HepG2 (cell line): ENCODE results near the gene BTBD17. TPM values are rescaled to one million over a fixed set of nuclear protein-coding genes. Genes with fewer than 3 reads are reported as not detected.

Source experiments
- ARID5B ChIP-seq: IDR thresholded peaks from 2 replicates; pipeline ENCODE4 v1.4.0; 2020; ENCODE audit warnings: mild to moderate bottlenecking, missing genetic modification reagents
- FOXA1 ChIP-seq, 2 experiments: fragments of 450-650 bp in 1 of 2; sonication (generic) in 1 of 2; formaldehyde crosslinking in 1 of 2; IDR thresholded peaks; 2 replicates each; pipeline versions ENCODE4 v1.4.0 to v1.6.1; 2016 to 2020; ENCODE audit warnings: missing genetic modification reagents in 1 of 2
- IKZF5 ChIP-seq: IDR thresholded peaks from 2 replicates; pipeline ENCODE4 v1.6.1; 2018; ENCODE audit warnings: missing genetic modification reagents, mild to moderate bottlenecking, missing compliant biosample characterization
- IRF2 ChIP-seq: IDR thresholded peaks from 2 replicates; pipeline ENCODE4 v1.6.1; 2018; ENCODE audit warnings: missing genetic modification reagents, missing compliant biosample characterization
- KDM5B ChIP-seq: sonication (generic); formaldehyde crosslinking; IDR thresholded peaks from 2 replicates; pipeline ENCODE4 v1.4.0; 2020; ENCODE audit warnings: missing genetic modification reagents, mild to moderate bottlenecking, borderline replicate concordance
- MIER3 ChIP-seq: IDR thresholded peaks from 2 replicates; pipeline ENCODE4 v1.6.1; 2016; ENCODE audit warnings: missing compliant biosample characterization, borderline replicate concordance
- MLLT10 ChIP-seq: sonication (generic); formaldehyde crosslinking; IDR thresholded peaks from 2 replicates; pipeline ENCODE4 v1.4.0; 2020; ENCODE audit warnings: missing genetic modification reagents
- PAXIP1 ChIP-seq: sonication (generic); formaldehyde crosslinking; conservative IDR thresholded peaks from 2 replicates; pipeline ENCODE4 v1.4.0; 2020; ENCODE audit warnings: mild to moderate bottlenecking, missing genetic modification reagents, moderate library complexity
- PPARG ChIP-seq: conservative IDR thresholded peaks from 2 replicates; pipeline ENCODE4 v1.6.1; 2016; ENCODE audit warnings: missing biosample characterization, missing genetic modification reagents
- ZBTB46 ChIP-seq: sonication (generic); formaldehyde crosslinking; IDR thresholded peaks from 2 replicates; pipeline ENCODE4 v1.4.0; 2020; ENCODE audit warnings: mild to moderate bottlenecking, missing genetic modification reagents, borderline replicate concordance
- ZFP36 ChIP-seq: fragments of 150-350 bp; IDR thresholded peaks from 2 replicates; pipeline ENCODE4 v1.6.1; 2018; ENCODE audit warnings: borderline replicate concordance, low read length, low read depth; ENCODE audit not compliant: partially characterized antibody
- ZIK1 ChIP-seq: sonication (generic); formaldehyde crosslinking; IDR thresholded peaks from 2 replicates; pipeline ENCODE4 v1.5.0; 2020; ENCODE audit warnings: mild to moderate bottlenecking, low read depth, missing genetic modification reagents, borderline replicate concordance
- ZNF292 ChIP-seq: sonication (generic); formaldehyde crosslinking; IDR thresholded peaks from 2 replicates; pipeline ENCODE4 v1.8.1; 2022; ENCODE audit warnings: mild to moderate bottlenecking, low read depth, missing genetic modification reagents, borderline replicate concordance
- ZNF501 ChIP-seq: sonication (generic); formaldehyde crosslinking; IDR thresholded peaks from 2 replicates; pipeline ENCODE4 v1.5.1; 2020; ENCODE audit warnings: mild to moderate bottlenecking, moderate library complexity, missing genetic modification reagents
- ZNF567 ChIP-seq: sonication (generic); formaldehyde crosslinking; IDR thresholded peaks from 2 replicates; pipeline ENCODE4 v1.8.1; 2023; ENCODE audit warnings: mild to moderate bottlenecking, missing genetic modification reagents, borderline replicate concordance
- ZNF580 ChIP-seq: IDR thresholded peaks from 2 replicates; pipeline ENCODE4 v1.6.1; 2016; ENCODE audit warnings: low read depth, borderline replicate concordance
- ZNF772 ChIP-seq: sonication (generic); formaldehyde crosslinking; IDR thresholded peaks from 2 replicates; pipeline ENCODE4 v1.5.0; 2020; ENCODE audit warnings: mild to moderate bottlenecking, missing genetic modification reagents
- ZSCAN9 ChIP-seq: IDR thresholded peaks from 2 replicates; pipeline ENCODE4 v1.6.1; 2016; ENCODE audit warnings: borderline replicate concordance
- polyA plus RNA-seq, 8 experiments: library from polyadenylated mRNA; depleted of rRNA in 3 of 8; stranded (reverse) in 7 of 8; unstranded in 1 of 8; fragments of >200 nt; fragmentation: Illumina TruSeq in 4 of 8; extraction: Trizol in 4 of 8; gene quantifications; 2 replicates each; pipeline versions ENCODE4 v1.2.1 to v1.2.3, GENCODE V29; 2011 to 2016; ENCODE audit warnings: low read depth in 4 of 8, missing spikeins in 1 of 8, mixed read lengths in 1 of 8; ENCODE audit not compliant: insufficient read depth in 1 of 8
- total RNA-seq, 5 experiments: library from RNA; depleted of rRNA; stranded (reverse); fragments of >200 nt; fragmentation: Illumina TruSeq; extraction: Trizol; gene quantifications; 2 replicates each; pipeline ENCODE4 v1.2.3, GENCODE V29; 2016; ENCODE audit warnings: low read depth in 1 of 5

The BTBD17 gene
- total and polyA plus RNA-seq, 2 of the 13 experiments (the other 11 are each of a cell fraction or from before 2014, with no cell fraction given): not detected

- 0 out of 2 replicates have a peak, but pooled peaks have one; percentile 31 for TF ChIP-seq ARID5B (CRISPR knock-in tag)
- peak; percentile 90; the same call in 1 of the 2 replicates for TF ChIP-seq IKZF5 (CRISPR knock-in tag)
- peak; percentile 76; the same call in 1 of the 2 replicates for TF ChIP-seq ZNF567 (CRISPR knock-in tag)
- TF ChIP-seq PPARG (CRISPR knock-in tag): peak; percentile 78; the same call in 1 of the 2 replicates
- no peak for TF ChIP-seq ZIK1 (CRISPR knock-in tag)
- TF ChIP-seq MLLT10 (CRISPR knock-in tag): no peak
- no peak for TF ChIP-seq ZNF772 (CRISPR knock-in tag)
- peak; percentile 70; the same call in 1 of the 2 replicates for TF ChIP-seq MIER3 (CRISPR knock-in tag)
- TF ChIP-seq ZNF292 (CRISPR knock-in tag): peak; percentile 34; the same call in 1 of the 2 replicates
- no peak for TF ChIP-seq FOXA1 (IDR thresholded peaks at IDR 0.05)
- TF ChIP-seq FOXA1 (CRISPR knock-in tag; IDR thresholded peaks at IDR 0.05): no peak
- TF ChIP-seq KDM5B (CRISPR knock-in tag): peak; percentile 45; the same call in 1 of the 2 replicates
- peak; percentile 52 for TF ChIP-seq PAXIP1 (CRISPR knock-in tag)
- TF ChIP-seq IRF2 (CRISPR knock-in tag): peak; percentile 74; the same call in 1 of the 2 replicates
- peak; percentile 78 for TF ChIP-seq ZNF501 (CRISPR knock-in tag)
- TF ChIP-seq ZSCAN9 (CRISPR knock-in tag): 0 out of 2 replicates have a peak, but pooled peaks have one; percentile 45
- no peak for TF ChIP-seq ZBTB46
- peak; percentile 73 for TF ChIP-seq ZFP36
- TF ChIP-seq ZNF580 (CRISPR knock-in tag): peak; percentile 85; the same call in 1 of the 2 replicates
Measured at GRCh38 chr17:74379495-74380085, 17.9 kb upstream of the BTBD17 start (continued).
